Upper lobe of left lung (tissue), 6 donors: ENCODE results near the gene E2F7. TPM values are rescaled to one million over a fixed set of nuclear protein-coding genes. Genes with fewer than 3 reads are reported as not detected.

Experiments
- ATAC-seq, 2 donors: fragments of 200-7000 bp; cut with Tn5 transposase; one replicate each; pipeline ENCODE4 v1.9.1; 2022; ENCODE audit warnings: mild to moderate bottlenecking in 2 of 2, moderate library complexity in 2 of 2; ENCODE audit not compliant: low FRiP score in 2 of 2
- DNase-seq, 2 donors: peaks; one replicate each; pipeline ENCODE4 v3.0.0-alpha.2; 2019 to 2020
- H3K27ac ChIP-seq, 4 donors: fragments of 200-600 bp; sonication (generic); one replicate each; pipeline ENCODE4 v1.5.1; 2016 to 2019
- H3K27me3 ChIP-seq, 4 donors: fragments of 200-600 bp; sonication (generic); one replicate each; pipeline ENCODE4 v1.5.1; 2017 to 2019
- H3K36me3 ChIP-seq, 4 donors: fragments of 200-600 bp; sonication (generic); one replicate each; pipeline ENCODE4 v1.5.1; 2016 to 2019
- H3K4me1 ChIP-seq, 4 donors: fragments of 200-600 bp; sonication (generic); one replicate each; pipeline ENCODE4 v1.5.1; 2018 to 2019
- H3K4me3 ChIP-seq, 4 donors: fragments of 200-600 bp; sonication (generic); one replicate each; pipeline ENCODE4 v1.5.1; 2017 to 2019; ENCODE audit warnings: mild to moderate bottlenecking in 2 of 4, moderate library complexity in 1 of 4
- H3K9me3 ChIP-seq, 4 donors: fragments of 200-600 bp; sonication (generic); one replicate each; pipeline ENCODE4 v1.5.1; 2018 to 2019
- CTCF ChIP-seq, 6 experiments: fragments of 450-650 bp in 4 of 6; fragments of 200-600 bp in 2 of 6; sonication (generic) in 2 of 6; IDR thresholded peaks; one replicate each; pipeline ENCODE4 v1.5.1; 2016 to 2019; ENCODE audit warnings: antibody characterized with exemption in 6 of 6
- EP300 ChIP-seq, 4 donors: sonication (generic); formaldehyde crosslinking; IDR thresholded peaks; one replicate each; pipeline ENCODE4 v1.5.1; 2017; ENCODE audit warnings: antibody characterized with exemption in 4 of 4, control low read depth in 2 of 4
- POLR2A ChIP-seq, 4 donors: fragments of 450-650 bp; IDR thresholded peaks; one replicate each; pipeline ENCODE4 v1.5.1; 2016 to 2017; ENCODE audit warnings: antibody characterized with exemption in 4 of 4, mild to moderate bottlenecking in 2 of 4
- POLR2AphosphoS5 ChIP-seq, 2 donors: sonication (generic); formaldehyde crosslinking; IDR thresholded peaks; one replicate each; pipeline ENCODE4 v1.5.1; 2017; ENCODE audit warnings: antibody characterized with exemption in 2 of 2
- WGBS, 2 donors: methylation state at CpG; one replicate each; pipeline ENCODE4 v1.1.5; 2017 to 2018; 5-methylcytosine and 5-hydroxymethylcytosine counted together
- total RNA-seq, 6 donors: library from RNA; depleted of rRNA in 4 of 6; stranded (reverse); fragments of >200 nt in 4 of 6; gene quantifications; one replicate each; pipeline versions ENCODE4 v1.1.0 to v1.2.1, GENCODE V29; 2016 to 2021
- donor health status: DM: no; HTN: no; CAD: no; lungs with moderate emphysema.
- donor health status: DM: no; HTN: yes; CAD: no; lungs with severe emphysema.

Gene E2F7
- 1 to 10 TPM in 2 of 6 donors, under 1 TPM in 2, not detected in 2; 0.54 to 1.5 (median 1.1) TPM for total RNA-seq

DNA sequence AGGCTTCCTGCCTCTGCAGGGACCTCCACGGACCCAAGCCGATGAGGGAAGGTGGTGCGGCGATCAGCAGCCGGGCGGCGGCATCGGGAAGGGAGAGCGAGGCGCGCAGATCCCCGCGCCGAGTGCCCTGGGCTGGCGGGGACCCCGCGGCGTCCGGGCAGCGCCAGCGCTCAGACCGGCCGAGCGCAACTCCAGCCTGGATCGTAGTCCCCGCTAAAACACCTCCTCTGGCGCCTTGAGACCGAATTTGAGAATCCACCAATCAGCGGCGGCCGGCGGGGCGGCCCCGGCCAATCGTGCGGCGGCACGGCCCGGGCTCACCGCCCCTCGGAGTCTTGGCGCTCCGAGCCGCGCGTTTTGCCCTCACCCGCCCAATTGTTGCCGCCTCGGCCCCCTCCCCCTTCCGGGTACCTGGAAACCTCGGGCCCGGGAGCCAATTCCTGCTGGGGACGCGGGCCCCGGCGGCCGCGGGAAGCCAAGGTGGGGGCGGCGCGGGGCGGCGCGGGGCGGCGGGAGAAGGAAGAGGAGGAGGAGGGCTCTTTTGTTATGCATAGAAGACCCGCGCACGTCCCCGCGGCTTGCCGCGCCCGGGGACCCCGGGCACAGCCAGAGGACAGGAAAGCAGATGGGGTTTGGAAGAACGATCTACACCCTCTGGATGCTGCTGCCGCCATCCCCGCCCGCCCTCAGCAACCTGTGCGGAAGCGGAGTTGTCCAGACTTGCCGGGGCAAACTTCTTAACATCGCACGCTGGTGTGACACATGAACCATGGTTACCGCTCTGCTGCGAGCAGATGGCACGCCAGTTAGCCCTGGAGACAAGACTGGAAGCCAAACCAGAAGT is at the start of gene E2F7:
Gene E2F7 (minus strand): TSS at position 209 of the 844 bp plus-strand sequence. CDS start 934 bp downstream, outside the sequence.
- DNase-seq (peak; percentile 87 to 97), ATAC-seq (peak; percentile 87 to 99)
- Histone ChIP-seq H3K4me3 (peak within 1 kb of the TSS; percentile 53 to 80 (median 68)), H3K36me3 (no peaks in the 10 kb centered on the region), H3K27me3 (no peaks in the 10 kb centered on the region), H3K4me1 (peaks cover 10 to 30% (median 12%) of the 10 kb centered on the region in 4 donors), H3K9me3 (no peaks in the 10 kb centered on the region), H3K27ac (peak within 1 kb of the TSS in 2 of 4 donors; percentile 22 to 68)
- no peak for TF ChIP-seq CTCF (IDR thresholded peaks at IDR 0.05)
- no peak for TF ChIP-seq POLR2A (IDR thresholded peaks at IDR 0.05)
- TF ChIP-seq POLR2AphosphoS5 (IDR thresholded peaks at IDR 0.05): no peak
- no peak for TF ChIP-seq EP300 (IDR thresholded peaks at IDR 0.05)
- WGBS, 2 donors: 0% methylated on average over 7 to 17 of the region's 87 CpGs

- H3K27ac ChIP-seq: no peak overlapping the region
- DNase-seq: no peak
- no peaks in the 10 kb centered on the region for H3K9me3 ChIP-seq
- no peaks in the 10 kb centered on the region for H3K27me3 ChIP-seq
- no peak overlapping the region for H3K4me3 ChIP-seq
- no peak for ATAC-seq
- H3K4me1 ChIP-seq: no peaks in the 10 kb centered on the region
- TF ChIP-seq CTCF (IDR thresholded peaks at IDR 0.05): no peak
- no peak for TF ChIP-seq POLR2AphosphoS5 (IDR thresholded peaks at IDR 0.05)
- no peak for TF ChIP-seq POLR2A (IDR thresholded peaks at IDR 0.05)
- no peak for TF ChIP-seq EP300 (IDR thresholded peaks at IDR 0.05)
- 90 to 93% methylated on average over 4 of the region's 4 CpGs for WGBS, 2 donors
- H3K36me3 ChIP-seq: no peaks in the 10 kb centered on the region
Measured at GRCh38 chr12:77113971-77114370, 48.6 kb upstream of the E2F7 start.

- H3K9me3 ChIP-seq: no peaks in the 10 kb centered on the region
- H3K36me3 ChIP-seq: no peaks in the 10 kb centered on the region
Measured at GRCh38 chr12:77108707-77109106, 43.3 kb upstream of the E2F7 start.

GRCh38 chr12:77107121-77107520 is 41.8 kb upstream of the E2F7 start:
- WGBS, 2 donors: 69 to 77% methylated on average over 2 of the region's 2 CpGs
- Histone ChIP-seq H3K36me3 (no peaks in the 10 kb centered on the region), H3K4me3 (no peak overlapping the region), H3K27me3 (no peaks in the 10 kb centered on the region), H3K4me1 (no peaks in the 10 kb centered on the region), H3K9me3 (no peaks in the 10 kb centered on the region), H3K27ac (no peak overlapping the region)
- DNase-seq (no peak), ATAC-seq (no peak)
- TF ChIP-seq POLR2A (IDR thresholded peaks at IDR 0.05) (no peak), CTCF (IDR thresholded peaks at IDR 0.05) (no peak)

More at GRCh38 chr12:77108707-77109106, 43.3 kb upstream of the E2F7 start:
- 87 to 90% methylated on average over 1 of the region's 1 CpG for WGBS, 2 donors
- no peaks in the 10 kb centered on the region for H3K27me3 ChIP-seq
- DNase-seq (no peak), ATAC-seq (no peak)
- no peak overlapping the region for H3K4me3 ChIP-seq
- no peak for TF ChIP-seq POLR2AphosphoS5 (IDR thresholded peaks at IDR 0.05)
- no peak for TF ChIP-seq EP300 (IDR thresholded peaks at IDR 0.05)
- TF ChIP-seq POLR2A (IDR thresholded peaks at IDR 0.05): no peak
- no peak for TF ChIP-seq CTCF (IDR thresholded peaks at IDR 0.05)
- no peaks in the 10 kb centered on the region for H3K4me1 ChIP-seq
- H3K27ac ChIP-seq: no peak overlapping the region
